NCI-H460 (cell line): ENCODE results near the gene ZNF511. TPM values are rescaled to one million over a fixed set of nuclear protein-coding genes. Genes with fewer than 3 reads are reported as not detected.
A peak's percentile ranks its signal among the peaks of the same experiment; 100 is the strongest.
"Not testable (repeated sequence)": the region's sequence is repeated elsewhere in the genome, so short reads cannot be mapped to it uniquely, and the experiment has no call there.

Experiments used
- DNase-seq: peaks from one replicate; pipeline ENCODE4 v3.0.0-alpha.2; 2016; ENCODE audit warnings: low read depth; ENCODE audit errors: extremely low read depth
- polyA plus RNA-seq: library from polyadenylated mRNA; depleted of rRNA; stranded (reverse); fragments of >200 nt; gene quantifications from 2 replicates; pipeline ENCODE4 v1.2.3, GENCODE V29; 2014; cell fraction: nucleus; rRNA removed
- total RNA-seq: library from RNA; depleted of rRNA; stranded (reverse); fragments of >200 nt; shearing (Covaris generic); gene quantifications from 2 replicates; pipeline ENCODE4 v1.2.3, GENCODE V29; 2014; rRNA removed

The ZNF511 gene
- total RNA-seq, result 50.4 and 56.6 TPM in 2 replicates
- 67.0 and 87.6 TPM in 2 replicates for polyA plus RNA-seq

- DNase-seq, result peak; percentile 72
Measured at GRCh38 chr10:133308421-133309099, at the start of gene ZNF511, which contains the start of gene TUBGCP2. Gene ZNF511 (plus strand): TSS chr10:133308914. CDS start chr10:133308944, 30 bp downstream. Gene TUBGCP2 (minus strand): TSS chr10:133308872. CDS start chr10:133302941, 5,931 bp downstream.

- no peak for DNase-seq
Measured at GRCh38 chr10:133259602-133259989, 49.1 kb upstream of the ZNF511 start.

GRCh38 chr10:133260895-133261725, 47.6 kb upstream of the ZNF511 start:
- peak; percentile 52 for DNase-seq

- DNase-seq, result peak; percentile 65
Measured at GRCh38 chr10:133261726-133262325, 46.9 kb upstream of the ZNF511 start.

GRCh38 chr10:133262696-133263095, 46.0 kb upstream of the ZNF511 start:
- no peak for DNase-seq

GRCh38 chr10:133263674-133264073, 45.0 kb upstream of the ZNF511 start:
- DNase-seq, result no peak

- DNase-seq, result no peak
Measured at GRCh38 chr10:133264461-133264860, 44.3 kb upstream of the ZNF511 start.

GRCh38 chr10:133265052-133265451, 43.7 kb upstream of the ZNF511 start:
- DNase-seq, result not testable (repeated sequence)

- no peak for DNase-seq
Measured at GRCh38 chr10:133266056-133266795, 42.5 kb upstream of the ZNF511 start.

- DNase-seq, result no peak
Measured at GRCh38 chr10:133267293-133267692, 41.4 kb upstream of the ZNF511 start.

- DNase-seq, result no peak
Measured at GRCh38 chr10:133267829-133268228, 40.9 kb upstream of the ZNF511 start.

- no peak for DNase-seq
Measured at GRCh38 chr10:133268532-133268931, 40.2 kb upstream of the ZNF511 start.

GRCh38 chr10:133269367-133269766, 39.3 kb upstream of the ZNF511 start:
- DNase-seq, result no peak

GRCh38 chr10:133270204-133270603, 38.5 kb upstream of the ZNF511 start:
- DNase-seq, result no peak

GRCh38 chr10:133270773-133271297, 37.9 kb upstream of the ZNF511 start:
- DNase-seq, result no peak

GRCh38 chr10:133271521-133272300, 37.0 kb upstream of the ZNF511 start:
- DNase-seq, result no peak

- DNase-seq, result no peak
Measured at GRCh38 chr10:133272301-133272963, 36.3 kb upstream of the ZNF511 start.

- no peak for DNase-seq
Measured at GRCh38 chr10:133272964-133273420, 35.7 kb upstream of the ZNF511 start.
